ENCODE results near the gene MYPOP. TPM values are rescaled to one million over a fixed set of nuclear protein-coding genes. Genes with fewer than 3 reads are reported as not detected.

The MYPOP gene
- total RNA-seq, 1 experiment from 2014 or later = 9.0 TPM

DNA sequence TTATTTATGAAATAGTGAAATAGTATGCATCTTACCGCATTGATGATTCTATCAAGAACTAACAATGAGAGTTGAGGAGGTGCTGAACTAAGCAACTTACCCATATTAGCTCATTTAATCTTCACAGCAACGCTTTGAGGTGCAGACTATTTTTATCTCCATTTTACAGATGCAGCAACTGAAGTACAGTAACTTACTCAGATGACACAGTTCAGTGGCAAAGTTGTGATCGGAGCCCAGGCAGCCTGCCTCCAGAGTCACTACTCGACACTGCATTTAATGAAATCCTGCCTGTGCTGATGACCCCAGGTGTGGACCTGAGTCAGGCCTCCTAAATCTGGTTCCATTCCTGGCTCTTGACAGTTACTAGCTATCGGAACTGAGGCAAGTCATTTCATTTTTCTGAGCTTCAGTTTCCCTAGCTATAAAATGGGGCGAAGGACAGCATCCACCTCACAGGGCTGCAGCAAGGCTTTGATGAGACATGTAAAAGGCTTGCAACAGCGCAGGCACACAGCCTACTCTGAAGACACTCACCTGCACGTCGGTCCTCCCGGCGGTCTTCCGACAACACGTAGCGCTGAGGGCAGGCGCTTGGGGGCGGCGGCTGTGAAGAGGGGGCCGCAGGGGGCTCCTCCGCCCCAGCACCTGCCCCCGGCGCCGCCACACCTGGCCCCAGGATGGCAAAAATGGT is 1.5 kb downstream of the MYPOP start:
- Histone ChIP-seq H3K27me3 (ENCODE audit: insufficient read depth, low read length) (peaks cover 4% of the 10 kb centered on the region; the same call in 1 of the 2 replicates), H3K4me2 (ENCODE audit: insufficient read depth, insufficient read length, low read length) (peak overlapping the region; percentile 83), H3K18ac (ENCODE audit: insufficient read length, low read depth, low read length) (no peak overlapping the region), H3K56ac (ENCODE audit: insufficient read length, low read depth, low read length) (no peak overlapping the region), H2AFZ (ENCODE audit: low read length) (no peak overlapping the region), H4K5ac (ENCODE audit: insufficient read length, low read depth, low read length) (no peak overlapping the region), H3K4ac (ENCODE audit: low read depth, low read length) (no peak overlapping the region), H2BK15ac (ENCODE audit: low read depth, low read length) (no peak overlapping the region), H3K23ac (ENCODE audit: insufficient read length, low read depth, low read length) (no peak overlapping the region), H2BK120ac (ENCODE audit: low read depth, low read length, poor library complexity, severe bottlenecking) (no peak overlapping the region), H2BK20ac (ENCODE audit: low read depth, low read length, poor library complexity, severe bottlenecking) (no peak overlapping the region), H3K27ac (ENCODE audit: insufficient read length, low read depth, low read length) (no peak overlapping the region), H3K79me2 (ENCODE audit: insufficient read depth, low read length) (no peaks in the 10 kb centered on the region), H2BK12ac (ENCODE audit: insufficient read length, low read depth, low read length) (no peak overlapping the region), H3K14ac (ENCODE audit: insufficient read depth, low read length) (no peak overlapping the region), H4K91ac (ENCODE audit: insufficient read length, low read depth, low read length) (no peak overlapping the region), H3K9me3 (ENCODE audit: control insufficient read depth, low read depth, low read length) (no peaks in the 10 kb centered on the region), H2AK5ac (ENCODE audit: insufficient read length, low read length) (no peak overlapping the region), H3K9ac (ENCODE audit: extremely low read depth, insufficient read length, low read length) (no peak overlapping the region), H4K8ac (replicated peaks; ENCODE audit: insufficient read length, low read depth, low read length) (no peak overlapping the region), H2BK5ac (ENCODE audit: insufficient read length, low read length) (no peak overlapping the region), H3K4me1 (ENCODE audit: insufficient read depth, low read length) (no peaks in the 10 kb centered on the region), H4K20me1 (ENCODE audit: control insufficient read depth, insufficient read depth, insufficient read length) (no peaks in the 10 kb centered on the region), H3T11ph (ENCODE audit: low read length) (no peak overlapping the region), H3K23me2 (ENCODE audit: insufficient read length, low read depth, low read length, poor library complexity, severe bottlenecking) (peaks cover 15% of the 10 kb centered on the region), H3K79me1 (ENCODE audit: insufficient read depth, low read depth, low read length, poor library complexity, severe bottlenecking) (no peaks in the 10 kb centered on the region)
- Mint-ChIP-seq H3K9me3 (no peaks in the 10 kb centered on the region), H3K36me3 (ENCODE audit: insufficient read depth in 1 of 3, low read depth in 3 of 3) (peaks cover 8 to 25% (median 25%) of the 10 kb centered on the region in 3 experiments), H3K27me3 (ENCODE audit: low read depth) (peaks cover 17% of the 10 kb centered on the region), H3K4me3 (peak overlapping the region; percentile 65 to 78), H3K4me1 (peaks cover 7 to 12% of the 10 kb centered on the region in 2 experiments), H3K27ac (no peak overlapping the region)
- TF ChIP-seq, protein P1, sequence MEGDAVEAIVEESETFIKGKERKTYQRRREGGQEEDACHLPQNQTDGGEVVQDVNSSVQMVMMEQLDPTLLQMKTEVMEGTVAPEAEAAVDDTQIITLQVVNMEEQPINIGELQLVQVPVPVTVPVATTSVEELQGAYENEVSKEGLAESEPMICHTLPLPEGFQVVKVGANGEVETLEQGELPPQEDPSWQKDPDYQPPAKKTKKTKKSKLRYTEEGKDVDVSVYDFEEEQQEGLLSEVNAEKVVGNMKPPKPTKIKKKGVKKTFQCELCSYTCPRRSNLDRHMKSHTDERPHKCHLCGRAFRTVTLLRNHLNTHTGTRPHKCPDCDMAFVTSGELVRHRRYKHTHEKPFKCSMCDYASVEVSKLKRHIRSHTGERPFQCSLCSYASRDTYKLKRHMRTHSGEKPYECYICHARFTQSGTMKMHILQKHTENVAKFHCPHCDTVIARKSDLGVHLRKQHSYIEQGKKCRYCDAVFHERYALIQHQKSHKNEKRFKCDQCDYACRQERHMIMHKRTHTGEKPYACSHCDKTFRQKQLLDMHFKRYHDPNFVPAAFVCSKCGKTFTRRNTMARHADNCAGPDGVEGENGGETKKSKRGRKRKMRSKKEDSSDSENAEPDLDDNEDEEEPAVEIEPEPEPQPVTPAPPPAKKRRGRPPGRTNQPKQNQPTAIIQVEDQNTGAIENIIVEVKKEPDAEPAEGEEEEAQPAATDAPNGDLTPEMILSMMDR (conservative IDR thresholded peaks at IDR 0.05) = no peak
- peak; percentile 38 for DNase-seq
- WGBS (ENCODE audit: extremely low coverage, insufficient read length, low lambda C conversion rate) = no CpG with 5 or more reads among the region's 22 CpGs
